ENCODE measurements around the gene DSC1. TPM values are rescaled to one million over a fixed set of nuclear protein-coding genes. Genes with fewer than 3 reads are reported as not detected.
"Not testable (repeated sequence)": the region's sequence is repeated elsewhere in the genome, so short reads cannot be mapped to it uniquely, and the experiment has no call there.

The DSC1 gene
- total RNA-seq (2014; rRNA removed; shearing (Covaris generic)), result not detected in 2 replicates

GRCh38 chr18:31162825-31163435, at the start of gene DSC1:
DSC1 (minus strand) TSS chr18:31162856; CDS start chr18:31162594, 262 bp downstream.
- no peak for DNase-seq (ENCODE audit: low spot score)

GRCh38 chr18:31211047-31211446, 48.4 kb upstream of the DSC1 start:
- DNase-seq (ENCODE audit: low spot score), result no peak

GRCh38 chr18:31209041-31209440, 46.4 kb upstream of the DSC1 start:
- no peak for DNase-seq (ENCODE audit: low spot score)

GRCh38 chr18:31207391-31207790, 44.7 kb upstream of the DSC1 start:
- no peak for DNase-seq (ENCODE audit: low spot score)

- DNase-seq (ENCODE audit: low spot score), result peak; percentile 92
These were observed 44.2 kb upstream of the DSC1 start for GRCh38 chr18:31206787-31207381.

- peak; percentile 17 for DNase-seq (ENCODE audit: low spot score)
These were observed 43.4 kb upstream of the DSC1 start for GRCh38 chr18:31206071-31206470.

- DNase-seq (ENCODE audit: low spot score), result no peak
These were observed 42.6 kb upstream of the DSC1 start for GRCh38 chr18:31205273-31205672.

GRCh38 chr18:31204833-31205232, 42.2 kb upstream of the DSC1 start:
- DNase-seq (ENCODE audit: low spot score), result no peak

GRCh38 chr18:31204166-31204565, 41.5 kb upstream of the DSC1 start:
- DNase-seq (ENCODE audit: low spot score), result no peak

- DNase-seq (ENCODE audit: low spot score), result no peak
These were observed 41.1 kb upstream of the DSC1 start for GRCh38 chr18:31203794-31204148.

- no peak for DNase-seq (ENCODE audit: low spot score)
These were observed 40.6 kb upstream of the DSC1 start for GRCh38 chr18:31203096-31203793.

- DNase-seq (ENCODE audit: low spot score), result peak; percentile 65
These were observed 36.6 kb upstream of the DSC1 start for GRCh38 chr18:31199190-31199769.

GRCh38 chr18:31197676-31198075, 35.0 kb upstream of the DSC1 start:
- DNase-seq (ENCODE audit: low spot score), result peak; percentile 26

GRCh38 chr18:31195063-31195462, 32.4 kb upstream of the DSC1 start:
- no peak for DNase-seq (ENCODE audit: low spot score)

GRCh38 chr18:31192086-31192776, 29.6 kb upstream of the DSC1 start:
- no peak for DNase-seq (ENCODE audit: low spot score)

GRCh38 chr18:31190919-31191318, 28.3 kb upstream of the DSC1 start:
- DNase-seq (ENCODE audit: low spot score), result peak; percentile 34

- no peak for DNase-seq (ENCODE audit: low spot score)
These were observed 27.1 kb upstream of the DSC1 start for GRCh38 chr18:31189757-31190156.

- DNase-seq (ENCODE audit: low spot score), result peak; percentile 45
These were observed 22.7 kb upstream of the DSC1 start for GRCh38 chr18:31185186-31185950.

- DNase-seq (ENCODE audit: low spot score), result no peak
These were observed 20.6 kb upstream of the DSC1 start for GRCh38 chr18:31183302-31183701.

GRCh38 chr18:31177369-31177768, 14.7 kb upstream of the DSC1 start:
- not testable (repeated sequence) for DNase-seq (ENCODE audit: low spot score)

GRCh38 chr18:31176531-31176930, 13.9 kb upstream of the DSC1 start:
- DNase-seq (ENCODE audit: low spot score), result no peak
